Stimulated activated CD4-positive, alpha-beta T cell treated with anti-CD3 and anti-CD28 coated beads, Interleukin-1b, Interleukin-23, amount 100 ng/mL, for 1 hour (primary cell): Measurements from ENCODE around the gene C5orf15.

Source experiments
- DNase-seq, 2 donors: peaks; one replicate each; pipeline ENCODE4 v3.0.0-alpha.2; 2020; ENCODE audit warnings: low read depth in 2 of 2

Gene C5orf15

GRCh38 chr5:133968204-133968980, at the start of gene C5orf15:
TSS of gene C5orf15 (minus strand) at chr5:133968625. CDS start at chr5:133968584, 41 bp downstream.
- DNase-seq, result peak; percentile 63 to 72

DNA sequence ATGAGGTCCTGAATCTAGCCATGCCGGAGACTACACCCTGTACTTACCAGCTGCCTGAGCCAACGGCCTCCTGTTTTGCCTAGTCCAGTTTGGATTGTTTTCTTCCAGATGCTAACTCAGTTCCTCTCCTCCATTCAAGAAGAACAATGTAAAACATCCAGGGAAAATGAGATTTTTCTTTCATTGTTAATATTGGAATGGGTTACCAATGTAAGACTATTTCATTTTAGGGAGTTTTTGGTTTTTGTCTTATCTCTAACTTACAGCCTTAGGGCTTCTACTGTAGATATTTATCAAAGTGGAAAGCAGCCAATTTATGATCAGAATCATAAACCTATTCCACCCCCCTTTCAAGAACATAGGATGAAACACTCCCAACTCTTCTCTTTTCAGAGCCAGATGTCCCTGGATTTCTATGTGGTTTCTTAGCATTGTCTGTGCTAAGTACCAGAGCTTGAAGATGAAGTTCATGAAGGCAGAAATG, 39.9 kb upstream of the C5orf15 start:
- DNase-seq, result no peak

- DNase-seq, result no peak
Observed at GRCh38 chr5:134007581-134008265, 39.3 kb upstream of the C5orf15 start.

DNA sequence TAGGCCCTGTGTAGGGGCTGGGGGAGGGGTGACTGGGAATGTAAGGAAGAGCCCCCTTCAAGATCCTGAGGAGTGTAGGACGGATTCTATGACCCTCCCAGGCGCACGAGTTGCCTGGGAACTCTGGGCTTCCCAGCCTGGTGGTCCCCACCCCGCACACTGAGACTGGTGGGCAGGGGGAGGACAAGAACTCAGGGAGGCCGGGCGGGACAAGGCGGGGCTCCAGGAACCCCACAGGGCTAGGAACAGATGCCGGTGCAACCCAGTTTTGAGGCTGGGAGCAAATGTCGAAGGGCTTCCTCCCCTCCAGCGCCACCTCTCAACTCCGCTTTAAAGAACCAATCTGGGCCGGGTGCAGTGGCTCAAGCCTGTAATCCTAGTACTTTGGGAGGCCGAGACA, 37.7 kb upstream of the C5orf15 start:
- DNase-seq, result no peak

DNA sequence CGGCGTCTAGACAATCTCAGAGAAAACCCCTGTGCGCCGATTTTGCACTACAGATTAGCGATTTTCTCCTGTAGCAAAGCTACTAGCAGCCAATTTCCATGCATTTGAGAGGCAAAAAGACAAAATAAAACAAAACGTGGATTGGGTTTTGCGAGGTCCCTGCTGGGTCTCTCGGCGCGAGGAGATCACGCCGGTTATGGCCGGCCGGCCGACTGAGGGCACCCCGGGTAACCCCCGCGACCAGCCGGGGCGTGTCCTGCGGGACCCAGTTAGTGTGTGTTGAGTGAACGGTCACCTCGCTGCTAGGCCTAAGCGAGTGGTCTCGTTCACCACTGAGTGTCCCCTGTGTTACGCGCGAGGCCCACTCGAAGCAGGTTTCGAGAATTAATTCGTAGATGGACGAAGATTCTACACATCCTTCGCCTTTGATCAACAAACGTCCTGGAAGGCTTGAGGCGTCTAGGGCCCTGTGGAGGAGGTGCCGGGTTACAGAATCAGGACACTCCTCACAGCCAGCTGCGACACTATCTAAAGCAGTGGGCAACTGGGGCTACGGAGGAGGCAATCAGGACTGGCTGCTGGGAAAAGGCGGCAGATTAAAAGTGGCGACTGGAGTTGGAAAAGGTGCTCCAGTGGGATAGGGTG, 37.1 kb upstream of the C5orf15 start:
- DNase-seq, result peak in 1 of 2 donors; percentile 41

- DNase-seq, result peak; percentile 51 to 56
Observed at GRCh38 chr5:134004626-134005416, 36.4 kb upstream of the C5orf15 start, which contains the start of gene VDAC1. TSS of gene VDAC1 (minus strand) at chr5:134004975. CDS start at chr5:133993012, 11,963 bp downstream.

GRCh38 chr5:134003817-134004625, 35.6 kb upstream of the C5orf15 start:
- DNase-seq, result peak in 1 of 2 donors; percentile 19

- DNase-seq, result peak in 1 of 2 donors; percentile 20
Observed at GRCh38 chr5:134003064-134003816, 34.8 kb upstream of the C5orf15 start.

DNA sequence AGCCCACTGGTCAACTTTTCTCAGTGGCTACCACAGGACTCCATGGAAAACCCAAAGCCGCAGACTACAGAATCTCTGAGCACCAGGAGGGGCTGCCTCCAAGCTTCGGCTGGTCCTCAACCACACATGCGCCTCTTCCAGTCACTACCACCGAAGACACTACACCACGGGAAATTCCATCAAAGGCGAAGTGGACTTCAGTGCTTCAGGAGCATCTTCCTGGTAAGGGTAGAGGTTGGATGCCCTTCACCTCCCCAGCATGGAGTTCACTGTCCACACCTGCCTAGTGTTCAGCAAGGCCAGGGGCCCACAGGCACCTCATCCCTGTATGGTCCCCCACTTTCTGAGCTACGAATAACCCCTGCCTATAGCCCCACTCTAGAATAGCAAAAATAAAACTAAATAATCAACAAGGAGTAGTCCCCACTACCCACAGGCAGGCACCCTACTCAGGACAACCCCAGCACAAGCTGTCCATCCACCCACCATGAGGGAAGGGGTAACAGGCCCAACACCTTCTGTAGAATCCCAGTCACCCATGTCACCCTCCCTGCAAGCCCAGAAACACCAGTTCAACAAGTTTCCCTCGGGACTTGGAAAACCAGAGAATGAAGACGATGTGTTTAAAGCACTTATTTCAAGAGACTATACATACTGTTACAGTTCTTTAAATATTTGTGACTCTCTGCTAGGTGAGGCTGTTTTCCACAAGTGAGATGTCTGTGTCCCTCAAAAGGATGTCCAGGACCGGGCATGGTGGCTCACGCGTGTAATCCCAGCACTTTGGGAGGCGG, 33.7 kb upstream of the C5orf15 start:
- no peak for DNase-seq

GRCh38 chr5:134000696-134001453, 32.5 kb upstream of the C5orf15 start:
- DNase-seq, result no peak

DNA sequence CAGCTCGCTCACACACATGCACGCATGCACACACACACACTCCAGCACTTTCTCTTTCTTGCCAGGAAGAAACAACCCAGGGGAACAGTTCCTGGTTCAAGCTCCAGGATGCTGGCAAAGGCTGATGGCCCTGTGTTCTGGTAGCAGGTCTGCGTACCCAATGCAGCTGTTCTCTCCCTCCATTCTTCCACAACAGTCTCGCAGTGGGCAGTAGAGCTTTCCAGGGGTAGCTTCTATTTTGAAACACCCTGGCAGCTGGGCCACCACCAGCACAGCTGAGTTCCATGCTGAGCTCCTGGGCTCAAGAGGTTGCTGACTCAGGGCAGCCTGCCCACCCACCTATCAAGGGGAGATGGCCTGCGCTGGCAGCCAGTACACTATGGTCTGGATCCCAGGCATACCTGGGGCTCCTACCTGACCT, 31.7 kb upstream of the C5orf15 start:
- no peak for DNase-seq

GRCh38 chr5:133998807-133999206, 30.4 kb upstream of the C5orf15 start:
- no peak for DNase-seq

DNA sequence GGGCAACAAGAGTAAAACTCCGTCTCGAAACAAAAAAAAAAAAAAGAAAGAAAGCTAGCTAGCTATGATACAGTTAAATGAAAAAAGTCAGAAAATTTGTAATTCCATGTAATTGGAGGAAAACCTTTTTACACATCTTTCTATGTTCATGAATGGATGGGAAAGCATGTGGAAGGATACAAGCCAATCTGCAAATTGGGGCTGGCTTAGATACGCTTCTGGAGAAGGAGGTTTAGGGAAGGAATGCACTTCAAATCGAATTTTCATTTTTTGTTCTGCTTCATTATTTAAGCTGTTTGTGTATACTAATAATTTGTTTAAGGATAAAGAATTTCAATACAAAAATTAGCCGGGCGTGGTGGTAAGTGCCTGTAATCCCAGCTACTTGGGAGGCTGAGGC, 29.6 kb upstream of the C5orf15 start:
- DNase-seq, result no peak

DNA sequence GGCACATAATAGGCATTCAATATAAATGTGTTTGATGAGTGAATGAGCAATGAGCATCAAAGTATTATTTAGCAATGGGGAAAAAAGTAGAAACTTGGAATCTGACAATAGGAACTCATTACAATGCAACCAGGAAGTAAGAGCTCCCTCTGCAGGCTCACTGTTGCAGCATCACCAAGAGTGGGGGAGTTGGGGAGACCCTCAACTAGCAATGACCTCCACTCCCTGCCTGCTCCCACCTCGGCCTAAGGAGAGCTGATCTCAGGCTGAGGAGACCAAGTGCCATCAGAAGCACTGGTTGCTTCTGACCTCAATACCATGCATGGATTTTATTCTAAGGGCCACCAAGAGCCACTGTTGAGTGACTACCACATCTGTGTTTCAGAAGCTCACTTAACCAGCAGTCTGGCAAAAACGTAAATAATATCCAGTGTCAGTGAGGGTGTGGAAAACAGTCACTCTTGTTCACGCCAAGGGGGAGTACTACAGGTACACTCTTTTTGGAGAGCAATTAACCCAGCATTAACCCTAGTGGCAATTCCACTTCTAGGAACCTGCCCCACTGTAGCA, 28.3 kb upstream of the C5orf15 start:
- no peak for DNase-seq

GRCh38 chr5:133995883-133996563, 27.6 kb upstream of the C5orf15 start:
- DNase-seq, result no peak

- no peak for DNase-seq
Observed at GRCh38 chr5:133995341-133995740, 26.9 kb upstream of the C5orf15 start.

DNA sequence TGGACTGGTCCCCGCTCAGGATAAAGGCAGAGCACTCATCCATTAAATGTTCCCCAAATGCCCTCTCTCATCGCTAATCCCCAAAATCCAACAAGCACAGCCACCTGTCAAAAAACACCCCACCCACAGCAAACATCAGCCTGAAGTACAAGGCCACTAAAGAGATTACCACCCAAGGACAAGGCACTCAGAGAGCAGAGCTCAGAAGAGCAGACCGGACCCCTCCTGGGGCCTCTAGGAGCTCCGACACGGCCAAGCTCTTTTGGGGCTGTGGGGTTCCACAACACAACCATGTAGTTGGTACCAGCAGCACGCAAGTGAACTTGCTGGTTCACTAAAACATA, 26.5 kb upstream of the C5orf15 start:
- no peak for DNase-seq
